ENCODE measurements around the gene PHPT1.

PHPT1 gene

GRCh38 chr9:136858844-136859757, 9.9 kb downstream of the PHPT1 start:
- no peak for DNase-seq (ENCODE audit: extremely low read depth, low read depth)
- TF ChIP-seq, protein P1, sequence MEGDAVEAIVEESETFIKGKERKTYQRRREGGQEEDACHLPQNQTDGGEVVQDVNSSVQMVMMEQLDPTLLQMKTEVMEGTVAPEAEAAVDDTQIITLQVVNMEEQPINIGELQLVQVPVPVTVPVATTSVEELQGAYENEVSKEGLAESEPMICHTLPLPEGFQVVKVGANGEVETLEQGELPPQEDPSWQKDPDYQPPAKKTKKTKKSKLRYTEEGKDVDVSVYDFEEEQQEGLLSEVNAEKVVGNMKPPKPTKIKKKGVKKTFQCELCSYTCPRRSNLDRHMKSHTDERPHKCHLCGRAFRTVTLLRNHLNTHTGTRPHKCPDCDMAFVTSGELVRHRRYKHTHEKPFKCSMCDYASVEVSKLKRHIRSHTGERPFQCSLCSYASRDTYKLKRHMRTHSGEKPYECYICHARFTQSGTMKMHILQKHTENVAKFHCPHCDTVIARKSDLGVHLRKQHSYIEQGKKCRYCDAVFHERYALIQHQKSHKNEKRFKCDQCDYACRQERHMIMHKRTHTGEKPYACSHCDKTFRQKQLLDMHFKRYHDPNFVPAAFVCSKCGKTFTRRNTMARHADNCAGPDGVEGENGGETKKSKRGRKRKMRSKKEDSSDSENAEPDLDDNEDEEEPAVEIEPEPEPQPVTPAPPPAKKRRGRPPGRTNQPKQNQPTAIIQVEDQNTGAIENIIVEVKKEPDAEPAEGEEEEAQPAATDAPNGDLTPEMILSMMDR (IDR thresholded peaks at IDR 0.05; ENCODE audit: low read depth, low read length): no peak

DNA sequence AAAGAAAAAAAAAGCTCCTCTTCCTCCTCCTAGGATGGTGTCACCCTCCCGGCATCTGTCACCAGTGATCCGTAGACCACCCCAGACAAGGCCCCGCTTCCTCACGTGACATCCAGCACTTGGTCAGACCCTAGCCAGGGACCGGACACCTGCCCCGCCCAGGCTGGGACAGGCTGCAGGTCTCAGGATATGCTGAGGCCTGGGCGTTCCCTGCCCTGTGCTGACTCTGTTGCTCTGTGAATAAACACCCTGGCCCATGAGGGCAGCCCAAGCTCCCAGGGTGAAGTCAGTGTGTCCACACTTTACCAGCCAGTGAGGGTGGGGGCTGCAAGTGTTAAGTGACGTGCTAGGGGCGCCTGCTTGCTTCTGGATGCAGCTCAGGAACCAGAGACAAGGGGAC, 11.3 kb downstream of the PHPT1 start:
- TF ChIP-seq, protein P1 (IDR thresholded peaks at IDR 0.05; ENCODE audit: low read depth, low read length): no peak
- DNase-seq (ENCODE audit: extremely low read depth, low read depth): no peak

DNA sequence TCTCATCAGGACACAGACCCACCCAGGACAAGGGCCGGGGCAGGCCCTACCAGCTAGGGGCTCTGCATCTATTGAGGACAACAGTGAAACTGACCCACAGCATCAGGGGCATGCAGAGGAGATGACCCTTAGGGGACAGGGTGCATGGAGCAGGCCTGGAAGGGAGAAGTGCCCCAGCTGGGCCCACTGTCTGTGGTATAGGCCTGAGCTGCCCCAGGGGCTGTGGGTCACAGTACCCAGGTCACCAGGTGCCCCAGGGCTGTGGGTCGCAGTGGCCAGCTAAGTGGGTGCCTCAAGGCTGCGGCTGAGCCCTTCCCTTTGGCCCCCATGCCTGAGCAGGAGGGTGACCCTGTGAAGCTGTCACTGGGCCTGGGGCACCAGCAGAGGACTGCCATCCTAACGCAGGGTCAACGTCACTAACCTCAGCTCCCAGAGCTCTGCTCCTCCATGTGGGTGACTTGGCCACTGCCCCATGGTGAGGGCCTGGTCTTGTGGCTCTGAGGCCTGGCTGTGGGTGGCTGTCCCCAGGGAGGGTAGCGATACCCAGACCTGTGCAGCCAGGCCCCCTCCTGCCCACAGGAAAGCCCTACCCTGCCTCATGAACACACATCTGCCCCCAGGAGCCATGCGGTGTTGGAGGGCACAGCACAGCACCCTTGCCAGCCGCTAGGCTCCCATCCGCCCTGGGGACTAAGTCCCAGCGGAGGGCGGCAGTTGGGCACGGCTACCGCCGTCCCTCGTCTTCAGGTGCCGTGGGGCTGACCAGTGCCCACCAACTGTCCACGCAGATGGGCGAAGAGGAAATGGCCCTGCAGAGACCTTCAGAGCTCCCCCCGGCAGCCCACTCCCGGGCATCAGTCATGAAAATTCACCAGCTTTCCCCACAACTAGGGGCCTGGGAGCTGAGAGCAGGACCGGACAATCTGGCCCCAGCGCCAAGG, 12.0 kb downstream of the PHPT1 start:
- no peak for DNase-seq (ENCODE audit: extremely low read depth, low read depth)
- TF ChIP-seq, protein P1 (IDR thresholded peaks at IDR 0.05; ENCODE audit: low read depth, low read length): no peak

- DNase-seq (ENCODE audit: extremely low read depth, low read depth): no peak
- TF ChIP-seq, protein P1 (IDR thresholded peaks at IDR 0.05; ENCODE audit: low read depth, low read length): no peak
These were observed 12.8 kb downstream of the PHPT1 start for GRCh38 chr9:136861874-136862457.

- TF ChIP-seq, protein P1 (IDR thresholded peaks at IDR 0.05; ENCODE audit: low read depth, low read length): no peak
- DNase-seq (ENCODE audit: extremely low read depth, low read depth): no peak
These were observed 13.8 kb downstream of the PHPT1 start for GRCh38 chr9:136862849-136863622.

- TF ChIP-seq, protein P1 (IDR thresholded peaks at IDR 0.05; ENCODE audit: low read depth, low read length): no peak
- no peak for DNase-seq (ENCODE audit: extremely low read depth, low read depth)
These were observed 14.5 kb downstream of the PHPT1 start for GRCh38 chr9:136863623-136864273.

Data from AG09319 (cell line).